ENCODE measurements around the gene PDE3A.

The PDE3A gene

DNA sequence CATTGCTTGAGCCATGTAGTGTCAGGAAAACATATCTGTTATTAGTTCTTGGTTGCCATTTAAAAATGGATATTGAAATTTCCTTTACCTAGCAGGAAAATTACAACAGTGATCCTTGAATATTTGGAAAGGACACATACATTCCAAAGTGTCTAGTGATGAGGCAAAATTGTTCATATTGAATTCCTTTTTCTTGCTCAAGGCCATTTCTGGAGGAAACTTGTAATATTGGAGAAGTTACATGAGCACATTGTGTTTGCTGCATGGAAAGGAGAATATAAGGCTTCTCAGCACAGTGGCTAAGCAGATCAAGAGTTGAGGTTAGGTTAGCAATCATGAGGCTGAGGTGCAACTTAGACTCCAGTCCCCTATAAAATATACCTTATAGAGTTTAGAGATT, 121.9 kb downstream of the PDE3A start:
- no peak for DNase-seq (ENCODE audit: low read depth in 2 of 2, low spot score in 1 of 2)

DNA sequence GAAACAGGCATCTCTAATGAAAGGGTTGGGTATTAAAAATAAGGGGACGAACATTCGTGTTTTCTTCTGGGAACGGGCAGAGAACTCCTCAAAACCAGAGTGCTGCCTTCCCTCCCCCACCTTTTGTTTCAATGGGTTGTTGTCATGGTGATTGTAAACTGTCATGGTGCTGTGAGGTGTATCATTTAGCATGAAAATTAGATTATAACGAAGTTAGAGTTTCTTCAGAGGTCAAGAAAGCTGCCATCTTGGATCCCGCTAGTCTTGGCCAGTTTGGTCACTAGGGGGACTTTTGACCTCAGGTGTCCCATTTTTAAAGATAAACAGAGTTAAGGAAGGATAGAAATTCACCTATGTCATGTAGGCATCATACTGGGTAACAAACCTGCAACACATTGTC, 123.0 kb downstream of the PDE3A start:
- DNase-seq (ENCODE audit: low read depth in 2 of 2, low spot score in 1 of 2), result no peak

DNA sequence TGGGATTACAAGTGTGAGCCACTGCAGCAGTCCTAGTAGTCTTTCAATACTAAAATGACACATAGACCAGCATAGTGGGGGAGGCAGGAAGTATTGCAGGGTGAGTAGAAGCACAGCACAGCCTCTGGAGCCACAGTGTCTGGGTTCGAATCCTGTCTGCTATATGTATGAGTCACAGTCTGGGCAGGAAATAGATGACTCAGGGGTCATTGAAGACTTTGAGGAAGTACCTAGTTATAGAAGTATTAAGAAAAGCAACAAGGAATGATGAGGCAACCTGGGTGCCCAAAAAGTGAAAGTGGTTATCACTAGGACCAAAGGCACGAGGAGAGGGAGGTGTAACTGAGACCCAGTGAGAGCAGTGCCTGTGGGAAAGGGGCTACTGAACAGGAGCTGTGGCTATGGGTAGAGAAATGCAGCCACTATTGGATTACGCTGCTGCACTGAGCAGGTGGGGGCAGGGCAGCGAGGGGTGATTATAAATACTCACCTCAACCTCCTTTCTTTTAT, 124.0 kb downstream of the PDE3A start:
- DNase-seq (ENCODE audit: low read depth in 2 of 2, low spot score in 1 of 2), result no peak

DNA sequence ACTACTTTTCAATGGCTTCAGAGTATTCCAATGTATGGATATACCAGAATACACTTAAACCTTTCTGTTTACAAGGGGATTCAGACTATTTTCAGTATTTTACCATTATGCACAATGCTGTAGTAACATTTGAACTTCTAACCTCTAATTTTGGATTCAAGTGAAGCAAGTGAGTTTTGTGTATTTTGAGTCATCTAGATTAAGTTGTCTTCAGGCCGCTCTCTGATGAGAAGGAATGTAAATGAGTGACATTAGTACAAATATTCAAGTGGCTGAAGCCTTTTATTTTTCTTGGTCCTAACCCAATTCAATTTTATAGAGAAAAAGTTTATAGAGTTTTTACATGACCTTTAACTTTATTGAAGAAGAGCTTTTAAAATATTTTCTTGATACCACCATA, 125.6 kb downstream of the PDE3A start:
- DNase-seq (ENCODE audit: low read depth in 2 of 2, low spot score in 1 of 2), result no peak

DNA sequence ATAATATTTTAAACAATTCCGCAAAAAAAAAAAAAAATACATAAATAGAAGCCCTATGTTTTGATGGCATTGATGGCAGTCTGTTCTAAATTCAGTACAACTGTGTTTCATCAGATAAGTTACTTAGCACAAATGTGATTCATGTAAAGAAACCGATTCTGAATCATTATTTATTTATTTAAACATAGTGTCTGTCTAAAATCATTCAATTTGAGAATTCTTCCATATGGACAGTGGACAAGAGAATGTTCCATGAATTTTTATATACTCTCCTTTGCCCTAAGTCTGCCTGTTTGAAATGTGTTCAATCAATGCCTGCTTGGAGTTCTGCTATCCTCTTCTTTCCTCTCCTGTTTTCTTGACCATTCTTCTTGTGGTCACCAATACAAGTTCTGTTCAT, 126.5 kb downstream of the PDE3A start:
- no peak for DNase-seq (ENCODE audit: low read depth in 2 of 2, low spot score in 1 of 2)

DNA sequence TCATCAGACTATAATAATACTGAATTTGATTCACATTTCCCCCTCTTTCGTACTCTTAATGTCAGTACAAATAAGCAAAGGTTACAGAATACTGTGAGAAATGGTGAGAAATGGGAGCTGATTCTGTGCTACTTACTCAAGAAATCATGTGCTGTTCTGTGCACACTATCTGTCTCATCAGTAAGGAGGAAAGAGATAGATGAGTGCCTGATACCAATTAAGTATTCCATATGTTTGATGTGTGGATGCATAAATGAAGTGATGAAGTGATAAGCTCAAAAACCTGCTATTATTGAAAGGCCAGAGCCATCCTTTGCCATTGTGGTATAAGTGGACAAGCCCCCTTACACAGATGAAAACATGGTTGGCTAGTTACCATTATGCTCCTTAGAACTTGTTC, 127.7 kb downstream of the PDE3A start:
- DNase-seq (ENCODE audit: low read depth in 2 of 2, low spot score in 1 of 2), result no peak

DNA sequence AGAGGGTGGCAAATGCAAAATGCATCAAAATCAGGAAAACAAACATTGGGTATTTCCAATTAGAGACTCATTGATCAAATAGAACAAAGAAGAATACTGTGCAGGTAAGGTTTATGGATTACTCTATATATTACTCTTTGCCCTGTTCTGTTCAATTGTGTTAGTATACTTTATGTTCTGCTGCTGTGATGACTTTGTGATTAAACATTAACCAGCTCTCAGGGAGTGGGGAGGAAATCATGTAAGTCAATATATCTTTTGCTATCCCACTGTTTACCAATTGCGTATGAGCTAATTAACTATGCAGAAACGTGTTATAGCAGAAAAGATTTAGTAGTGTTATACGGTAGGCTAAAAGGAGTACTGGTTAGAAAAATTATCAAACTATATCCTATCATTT, 129.4 kb downstream of the PDE3A start:
- no peak for DNase-seq (ENCODE audit: low read depth in 2 of 2, low spot score in 1 of 2)

DNA sequence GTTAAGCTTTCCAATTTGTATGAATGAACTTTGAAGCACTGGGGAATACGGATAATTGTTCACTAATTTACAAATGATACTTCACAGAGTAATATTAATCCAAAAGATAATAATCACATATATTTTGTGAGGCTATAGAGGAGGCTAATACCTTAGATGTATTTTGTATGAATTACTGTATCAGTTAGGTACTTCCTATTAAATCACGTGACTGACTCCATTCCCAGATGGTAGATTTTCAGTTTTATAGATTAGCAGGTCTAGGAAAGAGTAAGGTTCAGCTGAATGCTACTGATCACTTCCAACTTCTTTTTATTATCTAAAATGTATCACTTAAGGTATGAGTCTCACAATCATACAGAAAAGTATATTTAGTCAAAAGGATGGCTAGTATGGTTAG, 133.6 kb downstream of the PDE3A start:
- DNase-seq (ENCODE audit: low read depth in 2 of 2, low spot score in 1 of 2), result no peak

DNA sequence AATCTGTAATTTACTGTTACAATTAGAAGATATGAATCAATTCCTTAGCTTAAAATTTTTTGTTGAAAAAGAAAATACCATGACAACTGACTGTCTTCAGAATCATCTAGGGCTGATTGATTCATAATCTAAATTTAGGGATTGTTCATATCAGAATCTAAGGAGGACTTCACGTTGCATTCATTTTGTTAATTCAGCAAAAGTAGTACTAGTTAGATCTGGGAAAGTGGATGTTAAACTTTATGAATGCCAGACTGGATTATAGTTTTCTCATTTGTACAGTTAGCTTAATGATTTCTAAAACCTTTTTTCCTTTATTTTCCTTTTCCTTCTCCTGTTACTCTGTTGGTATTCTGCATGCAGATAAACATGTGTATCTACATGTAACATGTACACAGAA, 135.5 kb downstream of the PDE3A start:
- DNase-seq (ENCODE audit: low read depth in 2 of 2, low spot score in 1 of 2), result no peak

DNA sequence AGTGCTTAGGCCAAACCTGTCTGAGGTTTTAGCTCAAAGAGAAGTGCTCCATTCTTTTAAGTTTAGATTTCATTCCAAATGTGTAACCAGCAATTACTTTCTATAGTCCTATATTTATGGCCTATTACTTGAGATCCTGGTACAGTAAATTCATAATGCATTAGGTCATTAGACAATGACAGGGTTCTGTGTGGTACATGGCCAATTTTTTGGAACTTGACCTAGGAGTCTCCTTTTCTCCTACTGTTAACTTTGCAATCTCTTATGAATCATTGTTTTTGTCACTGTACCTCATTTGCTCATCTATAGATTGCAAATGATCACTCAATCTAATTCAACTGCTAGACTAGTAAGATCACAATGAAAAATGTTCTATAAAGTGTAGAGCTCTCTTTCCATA, 136.7 kb downstream of the PDE3A start:
- DNase-seq (ENCODE audit: low read depth in 2 of 2, low spot score in 1 of 2), result no peak

DNA sequence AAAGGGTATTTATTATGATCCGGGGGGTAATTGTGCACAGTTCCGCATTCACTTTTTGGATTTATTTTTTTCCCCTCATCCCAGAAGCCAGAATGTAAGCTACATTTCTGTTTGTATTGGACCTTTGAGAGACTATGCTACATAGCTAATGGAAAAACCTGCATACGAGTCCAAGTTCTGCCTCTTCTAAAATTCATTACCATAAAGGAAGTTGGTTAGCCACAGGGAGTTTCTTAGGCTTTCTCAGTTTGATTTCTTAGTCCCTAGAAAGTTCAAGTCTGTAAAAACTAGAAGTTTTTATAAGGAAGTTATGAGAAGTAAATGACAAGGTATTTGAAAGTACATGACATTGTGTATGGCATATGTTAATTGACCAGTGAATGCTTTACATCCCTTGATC, 138.7 kb downstream of the PDE3A start:
- DNase-seq (ENCODE audit: low read depth in 2 of 2, low spot score in 1 of 2), result no peak

DNA sequence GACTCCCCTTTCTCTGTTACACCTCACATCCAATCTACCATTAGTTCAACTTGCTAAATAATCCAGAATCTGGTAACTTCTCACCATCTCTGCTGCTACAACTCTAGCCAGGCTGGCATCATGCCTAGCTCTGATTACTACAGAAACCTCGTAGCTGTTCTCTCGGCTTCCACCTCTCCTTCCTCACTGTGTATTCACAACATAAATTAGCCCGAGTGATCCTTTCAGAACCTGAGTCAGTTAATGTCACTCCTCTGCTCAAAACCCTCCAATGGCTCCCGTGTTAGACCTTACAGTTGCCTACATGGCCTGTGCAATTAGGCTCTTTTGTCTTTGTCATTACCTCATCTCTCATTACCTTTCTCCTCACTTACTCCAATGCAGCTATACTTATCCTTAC, 139.4 kb downstream of the PDE3A start:
- no peak for DNase-seq (ENCODE audit: low read depth in 2 of 2, low spot score in 1 of 2)

DNA sequence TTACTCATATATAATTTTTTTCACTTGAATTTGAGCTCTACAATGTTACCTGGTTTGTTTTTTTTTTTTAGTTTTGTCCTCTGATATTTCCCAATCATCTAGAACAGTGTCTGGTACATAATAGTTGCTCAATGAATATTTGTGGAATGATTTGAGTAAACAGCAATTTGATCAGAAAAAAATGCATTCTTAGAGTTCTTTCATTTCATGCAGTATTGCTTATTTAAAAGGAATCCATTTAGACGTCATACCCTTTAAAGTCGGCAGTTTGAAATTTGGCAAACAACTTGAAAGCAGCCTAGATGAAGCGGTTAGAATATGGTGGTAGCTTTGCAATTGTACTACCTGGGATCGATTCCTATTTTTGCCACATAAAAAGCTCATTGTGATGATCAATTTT, 140.0 kb downstream of the PDE3A start:
- DNase-seq (ENCODE audit: low read depth in 2 of 2, low spot score in 1 of 2), result no peak

DNA sequence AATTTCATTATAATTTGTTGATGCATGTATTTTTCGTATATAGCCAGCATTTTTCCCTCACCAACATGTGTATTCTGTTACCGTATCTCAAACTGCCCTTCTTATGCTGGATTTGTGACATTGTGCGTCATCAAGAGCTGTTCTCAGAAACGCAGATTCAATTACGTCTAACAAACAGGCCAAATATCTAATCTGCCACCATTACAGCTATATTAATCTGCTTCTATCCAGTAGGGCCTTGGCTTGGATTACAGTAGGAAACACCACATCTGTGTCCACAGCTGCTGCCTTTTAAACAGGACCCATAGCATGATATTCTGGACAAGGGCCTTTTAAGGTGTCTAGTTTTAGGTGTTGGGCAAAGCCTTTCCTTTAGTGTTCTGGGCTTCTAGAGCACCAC, 140.6 kb downstream of the PDE3A start:
- no peak for DNase-seq (ENCODE audit: low read depth in 2 of 2, low spot score in 1 of 2)

DNA sequence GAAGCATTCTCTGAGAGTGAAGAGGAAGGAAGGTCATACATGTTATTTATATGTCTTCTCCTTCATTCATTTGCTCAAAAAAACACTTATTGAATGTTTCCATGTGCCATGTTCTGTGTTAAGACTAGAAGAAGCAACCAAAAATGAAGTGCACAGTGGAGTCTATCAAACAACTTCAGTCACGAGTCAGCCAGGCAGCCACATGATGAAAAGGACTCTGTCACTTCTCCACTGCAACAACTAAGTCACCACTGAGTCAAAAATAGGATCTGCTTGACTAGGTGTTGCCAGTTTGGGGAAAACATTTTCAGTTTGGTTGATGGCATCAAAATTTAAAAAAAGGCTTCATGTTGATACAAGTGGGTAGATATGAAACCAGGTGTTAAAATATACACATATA, 142.5 kb downstream of the PDE3A start:
- DNase-seq (ENCODE audit: low read depth in 2 of 2, low spot score in 1 of 2), result no peak

DNA sequence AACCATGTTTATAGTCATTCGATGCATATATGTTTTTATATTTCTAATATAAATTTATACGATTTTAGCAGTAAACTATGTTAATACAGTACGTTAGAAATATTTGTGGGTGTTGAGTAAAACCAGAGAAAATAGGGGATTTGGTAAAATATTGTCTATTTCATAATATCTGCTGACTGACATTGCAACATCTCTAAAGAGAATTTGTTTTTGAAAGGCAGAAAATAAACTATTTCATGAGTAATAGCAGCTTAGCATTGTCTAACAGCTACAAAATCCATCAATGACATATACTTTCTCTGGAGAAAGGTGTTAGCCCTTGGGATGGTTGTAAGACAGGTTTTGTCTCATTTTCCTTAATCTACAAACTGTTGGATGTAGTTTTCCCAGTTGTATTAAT, 144.9 kb downstream of the PDE3A start:
- no peak for DNase-seq (ENCODE audit: low read depth in 2 of 2, low spot score in 1 of 2)

DNA sequence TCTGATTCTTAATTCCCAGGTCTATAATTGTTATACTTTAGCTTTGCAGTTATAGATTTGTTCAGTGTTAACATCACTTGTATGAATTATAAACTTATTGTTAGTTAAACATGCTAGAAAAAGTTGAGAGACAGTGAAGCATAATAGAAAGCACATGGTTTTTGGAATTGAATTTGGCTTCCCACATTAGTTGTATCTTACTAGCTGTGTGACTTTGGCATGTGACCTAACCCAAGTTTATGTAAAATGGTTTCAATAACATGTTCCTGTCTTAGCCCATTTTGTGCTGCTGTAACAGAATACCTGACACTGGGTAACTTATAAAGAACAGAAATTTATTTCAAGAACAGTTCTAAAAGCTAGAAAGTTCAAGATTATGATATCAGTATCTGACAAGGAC, 146.3 kb downstream of the PDE3A start:
- no peak for DNase-seq (ENCODE audit: low read depth in 2 of 2, low spot score in 1 of 2)

DNA sequence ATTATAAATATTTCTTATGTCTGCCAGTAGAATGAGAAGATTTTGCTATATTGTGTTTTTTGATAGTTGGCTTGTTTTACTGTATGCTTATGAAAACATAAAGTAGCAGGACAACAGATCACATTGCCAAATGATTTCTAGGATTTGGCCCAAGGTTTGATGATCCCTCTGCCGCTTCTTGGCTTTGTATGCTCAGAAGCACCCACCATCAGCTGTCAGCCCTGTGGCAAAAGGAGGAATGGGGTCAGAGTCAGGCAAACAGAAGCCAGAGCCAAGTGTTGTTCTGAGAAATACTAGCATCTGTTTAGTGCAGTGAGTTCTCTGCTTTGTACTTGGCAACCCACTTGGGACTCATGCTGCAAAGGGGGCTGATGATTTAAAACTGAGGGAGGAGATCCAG, 152.2 kb downstream of the PDE3A start:
- DNase-seq (ENCODE audit: low read depth in 2 of 2, low spot score in 1 of 2), result no peak

DNA sequence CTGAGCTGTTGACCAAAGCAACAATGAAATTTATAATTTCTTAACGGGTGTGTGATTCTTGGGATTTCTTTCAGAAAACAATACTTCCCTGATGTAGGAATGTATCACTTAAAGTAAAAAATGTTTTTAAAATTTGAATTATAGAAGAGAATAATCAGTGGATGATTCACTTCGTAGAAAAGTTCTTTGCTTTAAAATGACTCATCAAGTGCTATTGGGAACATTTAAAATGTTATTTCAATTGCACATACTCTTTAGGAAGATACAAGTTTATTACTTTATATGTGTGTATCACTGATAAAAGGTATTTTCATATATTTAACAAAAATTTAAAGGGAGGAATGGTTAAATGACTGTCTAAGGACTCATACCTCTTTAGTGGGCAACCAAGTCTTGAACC, 155.3 kb downstream of the PDE3A start:
- no peak for DNase-seq (ENCODE audit: low read depth in 2 of 2, low spot score in 1 of 2)

DNA sequence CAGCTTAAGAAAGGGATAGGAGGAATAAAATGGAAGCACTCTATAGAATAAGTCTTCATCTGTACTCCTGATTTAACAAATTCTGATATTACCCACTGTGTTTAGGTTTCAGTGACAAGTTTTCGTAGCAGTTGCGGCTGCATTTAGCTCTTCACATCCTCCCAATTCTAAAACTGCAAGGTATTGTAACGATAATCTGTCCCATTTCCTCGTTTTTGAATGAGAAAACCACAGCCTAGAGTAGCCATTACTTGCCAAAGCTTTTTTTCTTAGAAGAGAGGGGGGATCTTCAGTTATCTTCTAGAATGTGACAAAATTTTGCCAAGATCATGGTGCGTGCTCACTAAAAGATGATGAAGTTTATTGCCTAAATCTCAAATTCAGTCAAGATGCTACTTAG, 155.8 kb downstream of the PDE3A start:
- no peak for DNase-seq (ENCODE audit: low read depth in 2 of 2, low spot score in 1 of 2)

DNA sequence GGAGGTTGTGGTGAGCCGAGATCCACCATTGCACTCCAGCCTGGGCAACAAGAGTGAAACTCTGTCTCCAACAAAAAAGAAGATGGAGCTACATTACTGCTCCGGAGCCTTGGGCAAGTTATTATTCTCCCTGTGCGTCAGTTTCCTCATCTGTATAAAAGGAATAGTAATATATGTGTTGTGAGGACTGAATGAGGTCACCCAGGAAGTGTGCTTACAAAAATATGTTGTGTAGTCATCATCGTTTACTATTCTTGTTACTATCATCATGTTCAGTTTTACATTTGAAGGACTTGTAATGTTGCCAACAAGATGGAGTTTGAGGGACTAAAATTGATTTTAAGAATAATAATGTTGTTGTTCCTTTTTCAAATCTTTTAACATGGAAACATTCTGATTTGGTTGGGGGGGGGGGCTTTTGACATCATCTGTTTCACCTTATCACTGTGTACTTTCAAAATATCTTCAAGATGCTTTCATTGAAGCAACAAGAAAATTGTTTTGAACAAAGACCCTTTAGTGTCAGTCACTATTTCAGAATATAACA, 156.8 kb downstream of the PDE3A start:
- no peak for DNase-seq (ENCODE audit: low read depth in 2 of 2, low spot score in 1 of 2)

DNA sequence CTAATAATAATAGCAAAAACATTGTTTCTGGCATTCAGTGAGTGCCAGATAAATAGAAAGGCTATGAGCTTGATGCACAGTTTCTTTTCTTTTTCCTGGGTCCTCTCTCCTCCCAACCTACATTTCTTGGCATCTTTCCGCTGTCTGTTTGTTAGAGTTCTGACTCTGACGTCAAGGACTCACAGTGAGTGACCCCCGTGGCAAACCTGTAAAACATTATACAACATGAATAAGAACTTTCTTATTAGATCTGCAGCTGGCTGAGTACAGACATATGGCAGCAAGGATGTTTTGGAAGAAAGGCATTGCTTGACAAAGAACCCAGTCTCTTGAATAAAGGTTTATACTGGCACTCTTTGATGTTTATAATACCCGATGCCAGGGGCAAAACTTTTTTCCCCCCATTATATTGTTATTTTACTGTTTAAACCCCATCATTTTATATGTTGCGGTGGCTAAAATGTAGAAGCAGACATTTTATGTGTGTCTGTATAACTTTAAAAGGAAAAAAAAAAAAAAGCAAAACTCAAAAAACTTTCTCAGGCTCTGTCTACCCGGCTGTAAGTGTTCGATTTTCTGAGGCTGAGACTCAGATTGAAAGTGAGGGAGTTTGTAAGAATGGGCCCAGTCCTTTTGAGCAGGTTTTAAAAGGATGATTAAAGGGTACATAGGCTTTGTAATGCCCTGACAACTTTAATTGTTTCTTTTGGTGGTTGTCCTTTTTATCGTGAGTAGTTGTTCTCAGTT, 159.3 kb downstream of the PDE3A start:
- no peak for DNase-seq (ENCODE audit: low read depth in 2 of 2, low spot score in 1 of 2)

DNA sequence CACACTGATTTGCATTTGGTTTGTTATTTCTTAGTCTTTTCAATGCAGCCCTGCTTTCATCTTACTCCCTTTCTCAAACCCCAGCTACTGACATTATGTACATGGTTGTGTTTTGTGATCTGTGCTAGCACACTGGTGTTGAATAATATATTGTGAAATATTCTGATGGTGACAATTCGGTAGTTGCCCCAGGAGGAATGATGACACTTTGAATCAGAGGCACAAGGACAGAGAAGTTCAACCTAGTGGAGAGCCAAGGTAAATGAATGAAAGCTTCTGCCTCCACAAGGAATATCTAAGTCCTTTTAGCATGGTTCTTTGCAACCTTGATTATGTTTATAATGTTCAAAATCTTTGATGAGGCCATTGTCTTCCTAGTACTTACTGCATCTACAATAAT, 159.9 kb downstream of the PDE3A start:
- no peak for DNase-seq (ENCODE audit: low read depth in 2 of 2, low spot score in 1 of 2)
